ENCODE data around the gene ZMYND8. TPM values are rescaled to one million over a fixed set of nuclear protein-coding genes. Genes with fewer than 3 reads are reported as not detected.

ZMYND8 gene
- total RNA-seq, 2 donors from 2014 or later = 22.0 to 35.3 TPM

DNA sequence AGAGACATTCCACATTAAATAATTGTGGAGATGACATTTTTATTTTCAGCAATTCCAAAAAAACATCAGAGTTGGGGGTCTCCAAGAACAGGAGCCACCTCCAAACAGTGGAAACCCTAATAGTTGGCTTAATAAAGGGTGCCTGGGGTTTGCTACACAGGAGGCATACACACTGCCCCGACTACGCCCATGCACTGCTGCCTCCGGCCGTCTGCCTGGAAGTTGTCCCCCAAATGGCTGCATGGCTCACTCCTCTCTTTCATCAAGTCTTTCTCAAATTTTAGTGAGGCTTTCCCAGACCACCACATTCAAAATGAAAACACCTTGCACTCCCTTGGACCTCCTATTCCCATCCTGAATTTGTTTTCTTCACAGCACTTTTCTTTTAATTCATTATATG lies 58.8 kb downstream of the ZMYND8 start:
- Histone ChIP-seq H3K27ac (no peak overlapping the region), H3K27me3 (no peaks in the 10 kb centered on the region)

DNA sequence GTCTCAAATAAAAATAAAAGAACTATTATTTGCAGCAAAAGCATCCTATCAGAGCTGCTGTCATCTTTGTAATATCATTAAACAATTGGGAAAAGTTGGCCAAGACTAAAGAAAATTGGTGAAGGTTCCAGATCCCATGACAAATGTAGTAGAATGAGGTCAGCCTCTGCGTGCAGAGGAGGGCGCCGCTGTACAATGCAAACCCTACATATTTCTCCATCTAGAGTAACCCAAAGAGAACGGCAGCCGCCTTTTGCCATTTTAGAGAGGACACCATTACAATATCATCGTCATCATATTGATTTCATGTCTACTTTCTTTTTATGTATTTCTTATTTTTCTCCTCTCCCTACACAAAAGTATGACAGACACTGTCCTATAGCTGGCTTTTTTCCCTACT lies 59.5 kb downstream of the ZMYND8 start:
- no peak overlapping the region for H3K4me3 ChIP-seq
- TF ChIP-seq, protein P1, sequence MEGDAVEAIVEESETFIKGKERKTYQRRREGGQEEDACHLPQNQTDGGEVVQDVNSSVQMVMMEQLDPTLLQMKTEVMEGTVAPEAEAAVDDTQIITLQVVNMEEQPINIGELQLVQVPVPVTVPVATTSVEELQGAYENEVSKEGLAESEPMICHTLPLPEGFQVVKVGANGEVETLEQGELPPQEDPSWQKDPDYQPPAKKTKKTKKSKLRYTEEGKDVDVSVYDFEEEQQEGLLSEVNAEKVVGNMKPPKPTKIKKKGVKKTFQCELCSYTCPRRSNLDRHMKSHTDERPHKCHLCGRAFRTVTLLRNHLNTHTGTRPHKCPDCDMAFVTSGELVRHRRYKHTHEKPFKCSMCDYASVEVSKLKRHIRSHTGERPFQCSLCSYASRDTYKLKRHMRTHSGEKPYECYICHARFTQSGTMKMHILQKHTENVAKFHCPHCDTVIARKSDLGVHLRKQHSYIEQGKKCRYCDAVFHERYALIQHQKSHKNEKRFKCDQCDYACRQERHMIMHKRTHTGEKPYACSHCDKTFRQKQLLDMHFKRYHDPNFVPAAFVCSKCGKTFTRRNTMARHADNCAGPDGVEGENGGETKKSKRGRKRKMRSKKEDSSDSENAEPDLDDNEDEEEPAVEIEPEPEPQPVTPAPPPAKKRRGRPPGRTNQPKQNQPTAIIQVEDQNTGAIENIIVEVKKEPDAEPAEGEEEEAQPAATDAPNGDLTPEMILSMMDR (IDR thresholded peaks at IDR 0.05) = peak in 1 of 2 donors; percentile 36
- H3K4me1 ChIP-seq = peaks cover 0 to 15% of the 10 kb centered on the region in 2 donors
- H3K9me3 ChIP-seq = no peaks in the 10 kb centered on the region
- peaks cover 43% of the 10 kb centered on the region for H3K36me3 ChIP-seq
- H3K27me3 ChIP-seq = no peaks in the 10 kb centered on the region
- peak; percentile 50 for DNase-seq (ENCODE audit: low spot score)
- no peak overlapping the region for H3K27ac ChIP-seq

More for the DNA sequence above, 58.8 kb downstream of the ZMYND8 start:
- Histone ChIP-seq H3K4me1 (peaks cover 0 to 16% of the 10 kb centered on the region in 2 donors), H3K4me3 (no peak overlapping the region), H3K9me3 (no peaks in the 10 kb centered on the region), H3K36me3 (peaks cover 42% of the 10 kb centered on the region)
- TF ChIP-seq, protein P1 (IDR thresholded peaks at IDR 0.05) = no peak
- no peak for DNase-seq (ENCODE audit: low spot score)

DNA sequence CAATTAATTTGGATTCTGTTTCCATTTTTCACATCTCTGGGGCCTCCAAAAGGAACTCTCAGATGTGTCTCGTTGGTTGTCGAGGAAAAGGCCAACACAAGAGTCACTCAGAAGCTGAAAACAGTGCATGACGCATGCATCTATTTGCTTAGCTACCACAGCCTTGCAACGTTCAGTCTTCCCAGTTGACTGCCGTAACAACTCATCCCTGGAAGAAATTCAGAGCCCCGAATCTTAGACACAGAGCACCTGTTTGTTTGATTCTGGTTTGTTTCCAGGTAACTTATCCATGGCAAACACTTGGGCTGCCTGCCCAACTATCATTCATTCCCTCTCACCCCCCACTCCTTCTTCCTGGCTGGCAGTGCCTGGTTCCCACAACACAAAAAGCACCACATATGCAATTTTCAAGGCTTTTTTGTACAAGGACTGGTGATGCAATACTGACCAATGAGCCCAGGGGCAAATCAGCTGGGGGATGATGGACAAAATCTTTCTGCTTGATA lies 60.5 kb downstream of the ZMYND8 start:
- Histone ChIP-seq H3K9me3 (no peaks in the 10 kb centered on the region), H3K4me1 (peaks cover 0 to 15% of the 10 kb centered on the region in 2 donors), H3K4me3 (no peak overlapping the region), H3K27ac (peak overlapping the region; percentile 37 to 47), H3K36me3 (peaks cover 53% of the 10 kb centered on the region), H3K27me3 (no peaks in the 10 kb centered on the region)
- TF ChIP-seq, protein P1 (IDR thresholded peaks at IDR 0.05) = no peak
- DNase-seq (ENCODE audit: low spot score) = peak; percentile 57

DNA sequence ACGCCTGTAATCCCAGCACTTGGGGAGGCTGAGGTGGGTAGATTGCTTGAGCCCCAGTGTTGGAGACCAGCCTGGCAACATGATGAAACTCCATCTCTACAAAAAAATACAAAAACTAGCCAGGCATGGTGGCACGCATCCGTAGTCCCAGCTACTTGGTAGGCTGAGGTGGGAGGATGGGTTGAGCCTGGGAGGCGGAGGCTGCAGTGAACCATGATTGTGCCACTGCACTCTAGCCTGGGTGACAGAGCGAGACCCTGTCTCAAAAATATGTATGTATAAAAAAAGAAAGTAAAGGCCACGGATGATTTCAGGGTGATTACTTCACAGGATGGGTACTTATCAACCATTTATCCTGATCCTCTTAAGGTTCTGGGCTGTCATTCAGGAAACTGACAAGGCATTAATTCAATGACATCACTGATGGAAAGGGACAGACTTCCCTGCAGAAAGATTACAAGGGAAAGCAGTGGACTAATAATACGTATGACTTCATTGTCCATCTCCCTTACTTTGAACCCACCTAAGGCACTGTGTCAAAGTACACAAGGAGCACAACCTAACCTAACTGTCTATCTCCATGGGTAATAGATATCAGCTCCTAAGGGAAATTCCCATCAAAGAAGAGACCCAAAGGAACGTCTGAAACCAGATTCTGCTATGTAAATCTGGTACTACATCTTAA lies 61.2 kb downstream of the ZMYND8 start:
- peaks cover 0 to 15% of the 10 kb centered on the region in 2 donors for H3K4me1 ChIP-seq
- no peaks in the 10 kb centered on the region for H3K9me3 ChIP-seq
- H3K27ac ChIP-seq = peak overlapping the region in 1 of 2 donors; percentile 47
- H3K36me3 ChIP-seq = peaks cover 57% of the 10 kb centered on the region
- DNase-seq (ENCODE audit: low spot score) = peak; percentile 52
- H3K4me3 ChIP-seq = no peak overlapping the region
- no peaks in the 10 kb centered on the region for H3K27me3 ChIP-seq
- TF ChIP-seq, protein P1 (IDR thresholded peaks at IDR 0.05) = no peak

DNA sequence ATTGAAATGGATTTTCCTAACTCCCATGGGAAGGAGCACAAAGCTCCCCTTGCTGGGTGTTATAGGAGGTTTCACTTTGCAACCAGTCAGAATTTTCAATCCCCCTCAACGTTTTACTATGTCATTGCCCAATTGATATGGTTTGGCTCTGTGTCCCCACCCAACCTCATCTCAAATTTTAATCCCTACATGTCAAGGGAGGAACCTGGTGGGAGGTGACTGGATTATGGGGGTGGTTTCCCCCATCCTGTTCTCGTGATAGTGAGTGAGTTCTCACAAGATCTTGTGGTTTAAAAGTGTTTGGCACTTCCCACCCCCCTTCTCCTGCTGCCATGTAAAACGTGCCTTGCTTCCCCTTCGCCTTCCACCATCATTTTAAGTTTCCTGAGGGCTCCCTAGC lies 62.9 kb downstream of the ZMYND8 start:
- DNase-seq (ENCODE audit: low spot score) = no peak
- Histone ChIP-seq H3K4me1 (peaks cover 0 to 15% of the 10 kb centered on the region in 2 donors), H3K4me3 (no peak overlapping the region), H3K36me3 (peaks cover 65% of the 10 kb centered on the region), H3K9me3 (no peaks in the 10 kb centered on the region), H3K27me3 (no peaks in the 10 kb centered on the region), H3K27ac (no peak overlapping the region)
- TF ChIP-seq, protein P1 (IDR thresholded peaks at IDR 0.05) = no peak

All from right atrium auricular region (tissue), 2 donors.